HG03108 (cell line): ENCODE measurements around the gene MAP3K1.
"Not testable (repeated sequence)": the region's sequence is repeated elsewhere in the genome, so short reads cannot be mapped to it uniquely, and the experiment has no call there.

Source experiments
- ATAC-seq: cut with Tn5 transposase; IDR thresholded peaks from one replicate; pipeline ENCODE4 v1.9.1; 2021; ENCODE audit warnings: moderate library complexity; ENCODE audit not compliant: unreplicated experiment

Gene MAP3K1

GRCh38 chr5:56814963-56815657, at the start of gene MAP3K1:
Gene MAP3K1 (plus strand): TSS chr5:56815549. CDS start chr5:56815574, 25 bp downstream.
- peak; percentile 54 for ATAC-seq

- ATAC-seq = no peak
Observed at GRCh38 chr5:56766926-56767325, 48.4 kb upstream of the MAP3K1 start.

- no peak for ATAC-seq
Observed at GRCh38 chr5:56769875-56770604, 45.3 kb upstream of the MAP3K1 start.

GRCh38 chr5:56772767-56773166, 42.6 kb upstream of the MAP3K1 start:
- ATAC-seq = no peak

- no peak for ATAC-seq
Observed at GRCh38 chr5:56774957-56775356, 40.4 kb upstream of the MAP3K1 start.

- ATAC-seq = not testable (repeated sequence)
Observed at GRCh38 chr5:56776212-56776846, 39.0 kb upstream of the MAP3K1 start.

- no peak for ATAC-seq
Observed at GRCh38 chr5:56783261-56783660, 32.1 kb upstream of the MAP3K1 start.

- ATAC-seq = no peak
Observed at GRCh38 chr5:56786346-56786745, 29.0 kb upstream of the MAP3K1 start.

- ATAC-seq = peak; percentile 45
Observed at GRCh38 chr5:56791396-56791795, 24.0 kb upstream of the MAP3K1 start.

- ATAC-seq = no peak
Observed at GRCh38 chr5:56798521-56798920, 16.8 kb upstream of the MAP3K1 start.

GRCh38 chr5:56800186-56800585, 15.2 kb upstream of the MAP3K1 start:
- ATAC-seq = no peak

- no peak for ATAC-seq
Observed at GRCh38 chr5:56801256-56801655, 14.1 kb upstream of the MAP3K1 start.

- ATAC-seq = no peak
Observed at GRCh38 chr5:56802205-56802604, 13.1 kb upstream of the MAP3K1 start.

- ATAC-seq = no peak
Observed at GRCh38 chr5:56803025-56803424, 12.3 kb upstream of the MAP3K1 start.

GRCh38 chr5:56803894-56804293, 11.5 kb upstream of the MAP3K1 start:
- no peak for ATAC-seq

- ATAC-seq = no peak
Observed at GRCh38 chr5:56807679-56808078, 7.7 kb upstream of the MAP3K1 start.

GRCh38 chr5:56808211-56808610, 7.1 kb upstream of the MAP3K1 start:
- no peak for ATAC-seq

- no peak for ATAC-seq
Observed at GRCh38 chr5:56810826-56811225, 4.5 kb upstream of the MAP3K1 start.

GRCh38 chr5:56812110-56812509, 3.2 kb upstream of the MAP3K1 start:
- ATAC-seq = no peak

GRCh38 chr5:56813302-56813701, 2.0 kb upstream of the MAP3K1 start:
- no peak for ATAC-seq

- ATAC-seq = no peak
Observed at GRCh38 chr5:56814361-56814962, 887 bp upstream of the MAP3K1 start.
